Neural cell (in vitro differentiated cells): Measurements from ENCODE around the gene CDK5R1. TPM values are rescaled to one million over a fixed set of nuclear protein-coding genes. Genes with fewer than 3 reads are reported as not detected.
A peak's percentile ranks its signal among the peaks of the same experiment; 100 is the strongest.

Source experiments
- H2AFZ ChIP-seq: fragments of 200-600, 300-800 bp; sonication (generic), shearing (Covaris generic); 2 replicates; pipeline ENCODE4 v1.6.0; 2014; ENCODE audit warnings: low read depth, mild to moderate bottlenecking, antibody characterized with exemption, low read length, moderate library complexity
- H3F3A ChIP-seq: fragments of 200-600 bp; shearing (Covaris generic); 2 replicates; pipeline ENCODE4 v1.6.1; 2016; ENCODE audit warnings: mild to moderate bottlenecking, moderate library complexity, mixed read lengths, antibody characterized with exemption, low read length; ENCODE audit not compliant: insufficient read depth, poor library complexity, severe bottlenecking
- H3K27ac ChIP-seq: fragments of 200-600, 300-800 bp; sonication (generic), shearing (Covaris generic); 2 replicates; pipeline ENCODE4 v1.5.1; 2014; ENCODE audit warnings: mild to moderate bottlenecking, low read length, moderate library complexity
- H3K27me3 ChIP-seq: fragments of 300-800, 200-600 bp; sonication (generic), shearing (Covaris generic); 2 replicates; pipeline ENCODE4 v1.6.0; 2014; ENCODE audit warnings: mild to moderate bottlenecking, low read depth, low read length, moderate library complexity; ENCODE audit not compliant: insufficient read depth
- H3K36me3 ChIP-seq: fragments of 300-800, 200-600 bp; sonication (generic), shearing (Covaris generic); 2 replicates; pipeline ENCODE4 v1.5.1; 2014; ENCODE audit warnings: mild to moderate bottlenecking, antibody characterized with exemption, low read length, moderate library complexity; ENCODE audit not compliant: insufficient read depth
- H3K4me2 ChIP-seq: fragments of 300-800, 200-600 bp; sonication (generic), shearing (Covaris generic); 2 replicates; pipeline ENCODE4 v1.6.0; 2014; ENCODE audit warnings: mild to moderate bottlenecking, low read length
- H3K4me3 ChIP-seq: fragments of 300-800, 200-600 bp; sonication (generic), shearing (Covaris generic); 2 replicates; pipeline ENCODE4 v1.5.1; 2014; ENCODE audit warnings: mild to moderate bottlenecking, low read length, moderate library complexity
- H3K79me2 ChIP-seq: fragments of 200-600 bp; shearing (Covaris generic); replicated peaks from 2 replicates; pipeline ENCODE4 v1.6.0; 2014; ENCODE audit warnings: mild to moderate bottlenecking, low read length, moderate library complexity; ENCODE audit not compliant: insufficient read depth
- H3K9ac ChIP-seq: fragments of 300-800, 200-600 bp; sonication (generic), shearing (Covaris generic); 2 replicates; pipeline ENCODE4 v1.6.1; 2016; ENCODE audit warnings: mild to moderate bottlenecking, low read length, mixed read lengths
- H3K9me2 ChIP-seq: fragments of 200-600 bp; shearing (Covaris generic); 2 replicates; pipeline ENCODE4 v1.6.1; 2016; ENCODE audit warnings: mild to moderate bottlenecking, low read length, mixed read lengths; ENCODE audit not compliant: insufficient read depth
- H3K9me3 ChIP-seq: fragments of 200-600, 300-800 bp; sonication (generic), shearing (Covaris generic); 2 replicates; pipeline ENCODE4 v1.6.1; 2016; ENCODE audit warnings: mild to moderate bottlenecking, mixed run types, low read length, moderate library complexity, mixed read lengths
- H4K20me1 ChIP-seq: fragments of 200-600 bp; shearing (Covaris generic); 2 replicates; pipeline ENCODE4 v1.6.1; 2016; ENCODE audit warnings: mild to moderate bottlenecking, mixed run types; ENCODE audit not compliant: insufficient read depth
- EP300 ChIP-seq: fragments of 450-650 bp; conservative IDR thresholded peaks from 2 replicates; pipeline ENCODE4 v1.6.1; 2014; ENCODE audit warnings: antibody characterized with exemption, mild to moderate bottlenecking, moderate library complexity; ENCODE audit not compliant: poor library complexity, severe bottlenecking
- EZH2 ChIP-seq: fragments of 200-600, 300-800 bp; shearing (Covaris generic), sonication (generic); IDR thresholded peaks from 2 replicates; pipeline ENCODE4 v1.6.1; 2014; ENCODE audit warnings: antibody characterized with exemption, low read length, borderline replicate concordance, mild to moderate bottlenecking; ENCODE audit not compliant: insufficient read depth, poor library complexity, severe bottlenecking
- MXI1 ChIP-seq: fragments of 450-650 bp; conservative IDR thresholded peaks from 2 replicates; pipeline ENCODE4 v1.6.1; 2014; ENCODE audit warnings: antibody characterized with exemption, mild to moderate bottlenecking; ENCODE audit not compliant: poor library complexity, severe bottlenecking
- POLR2AphosphoS5 ChIP-seq: IDR thresholded peaks from 2 replicates; pipeline ENCODE4 v1.6.1; 2012
- RAD21 ChIP-seq: fragments of 450-650 bp; conservative IDR thresholded peaks from 2 replicates; pipeline ENCODE4 v1.6.1; 2014; ENCODE audit warnings: antibody characterized with exemption, mild to moderate bottlenecking, moderate library complexity
- SMC3 ChIP-seq: fragments of 450-650 bp; conservative IDR thresholded peaks from 2 replicates; pipeline ENCODE4 v1.6.1; 2014; ENCODE audit warnings: antibody characterized with exemption, mild to moderate bottlenecking, moderate library complexity; ENCODE audit not compliant: poor library complexity
- TAF1 ChIP-seq: IDR thresholded peaks from 2 replicates; pipeline ENCODE4 v1.6.1; 2012; ENCODE audit warnings: low read depth
- polyA plus RNA-seq: library from polyadenylated mRNA; depleted of rRNA; stranded (reverse); fragments of >200 nt; gene quantifications from 2 replicates; pipeline ENCODE4 v1.2.3, GENCODE V29; 2014
- TF ChIP-seq, protein P1 (sequence below): IDR thresholded peaks from 2 replicates; pipeline ENCODE4 v1.6.1; 2012; ENCODE audit warnings: borderline replicate concordance
- TF ChIP-seq, protein P2 (sequence below): fragments of 450-650 bp; IDR thresholded peaks from 2 replicates; pipeline ENCODE4 v1.5.1; 2014; ENCODE audit warnings: antibody characterized with exemption, mild to moderate bottlenecking, moderate library complexity; ENCODE audit not compliant: poor library complexity, severe bottlenecking

The CDK5R1 gene
- polyA plus RNA-seq, 1 donor from 2014 or later: 199 TPM

DNA sequence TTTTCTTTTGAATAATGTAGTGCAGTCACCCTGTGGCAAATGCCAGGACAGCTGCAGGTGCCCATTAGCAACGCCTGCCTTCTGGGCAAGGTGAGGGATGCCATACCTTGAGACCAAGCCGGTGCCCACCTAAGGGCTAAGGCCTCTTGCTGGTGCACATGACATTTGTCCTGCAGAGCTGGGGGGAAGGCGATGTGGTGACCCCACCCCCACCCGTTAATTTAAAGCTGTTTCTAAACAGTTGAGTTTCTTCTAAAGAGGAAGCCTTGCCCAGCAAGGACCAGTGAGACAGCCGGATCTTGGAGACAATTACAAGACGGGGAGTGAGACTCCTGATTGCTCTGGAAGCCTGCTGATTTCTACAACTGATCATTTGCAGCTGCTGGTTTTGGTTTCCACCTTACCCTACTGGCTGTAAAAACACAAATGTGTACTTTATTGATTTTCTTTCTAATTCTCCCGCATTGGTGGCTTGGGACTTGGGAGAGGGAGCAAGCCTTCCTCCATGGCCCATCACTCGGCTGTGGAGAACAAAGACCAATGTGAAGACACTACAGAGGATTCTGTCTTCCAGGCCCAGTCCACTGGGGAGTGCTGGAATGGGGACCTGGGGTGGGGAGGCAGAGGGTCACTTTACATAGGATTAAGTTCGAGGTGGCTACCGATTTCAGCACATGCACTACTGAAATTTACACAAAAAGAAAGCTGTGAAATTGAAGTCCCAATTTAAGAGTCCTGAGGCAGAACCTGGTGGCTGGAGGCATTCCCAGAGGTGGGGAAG, 2.7 kb downstream of the CDK5R1 start:
- TF ChIP-seq MXI1: no peak
- no peak for TF ChIP-seq POLR2AphosphoS5
- TF ChIP-seq EZH2: no peak
- TF ChIP-seq, protein P1, sequence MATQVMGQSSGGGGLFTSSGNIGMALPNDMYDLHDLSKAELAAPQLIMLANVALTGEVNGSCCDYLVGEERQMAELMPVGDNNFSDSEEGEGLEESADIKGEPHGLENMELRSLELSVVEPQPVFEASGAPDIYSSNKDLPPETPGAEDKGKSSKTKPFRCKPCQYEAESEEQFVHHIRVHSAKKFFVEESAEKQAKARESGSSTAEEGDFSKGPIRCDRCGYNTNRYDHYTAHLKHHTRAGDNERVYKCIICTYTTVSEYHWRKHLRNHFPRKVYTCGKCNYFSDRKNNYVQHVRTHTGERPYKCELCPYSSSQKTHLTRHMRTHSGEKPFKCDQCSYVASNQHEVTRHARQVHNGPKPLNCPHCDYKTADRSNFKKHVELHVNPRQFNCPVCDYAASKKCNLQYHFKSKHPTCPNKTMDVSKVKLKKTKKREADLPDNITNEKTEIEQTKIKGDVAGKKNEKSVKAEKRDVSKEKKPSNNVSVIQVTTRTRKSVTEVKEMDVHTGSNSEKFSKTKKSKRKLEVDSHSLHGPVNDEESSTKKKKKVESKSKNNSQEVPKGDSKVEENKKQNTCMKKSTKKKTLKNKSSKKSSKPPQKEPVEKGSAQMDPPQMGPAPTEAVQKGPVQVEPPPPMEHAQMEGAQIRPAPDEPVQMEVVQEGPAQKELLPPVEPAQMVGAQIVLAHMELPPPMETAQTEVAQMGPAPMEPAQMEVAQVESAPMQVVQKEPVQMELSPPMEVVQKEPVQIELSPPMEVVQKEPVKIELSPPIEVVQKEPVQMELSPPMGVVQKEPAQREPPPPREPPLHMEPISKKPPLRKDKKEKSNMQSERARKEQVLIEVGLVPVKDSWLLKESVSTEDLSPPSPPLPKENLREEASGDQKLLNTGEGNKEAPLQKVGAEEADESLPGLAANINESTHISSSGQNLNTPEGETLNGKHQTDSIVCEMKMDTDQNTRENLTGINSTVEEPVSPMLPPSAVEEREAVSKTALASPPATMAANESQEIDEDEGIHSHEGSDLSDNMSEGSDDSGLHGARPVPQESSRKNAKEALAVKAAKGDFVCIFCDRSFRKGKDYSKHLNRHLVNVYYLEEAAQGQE: no peak
- no peak for TF ChIP-seq RAD21
- no peak for TF ChIP-seq TAF1
- no peak for TF ChIP-seq SMC3
- TF ChIP-seq, protein P2, sequence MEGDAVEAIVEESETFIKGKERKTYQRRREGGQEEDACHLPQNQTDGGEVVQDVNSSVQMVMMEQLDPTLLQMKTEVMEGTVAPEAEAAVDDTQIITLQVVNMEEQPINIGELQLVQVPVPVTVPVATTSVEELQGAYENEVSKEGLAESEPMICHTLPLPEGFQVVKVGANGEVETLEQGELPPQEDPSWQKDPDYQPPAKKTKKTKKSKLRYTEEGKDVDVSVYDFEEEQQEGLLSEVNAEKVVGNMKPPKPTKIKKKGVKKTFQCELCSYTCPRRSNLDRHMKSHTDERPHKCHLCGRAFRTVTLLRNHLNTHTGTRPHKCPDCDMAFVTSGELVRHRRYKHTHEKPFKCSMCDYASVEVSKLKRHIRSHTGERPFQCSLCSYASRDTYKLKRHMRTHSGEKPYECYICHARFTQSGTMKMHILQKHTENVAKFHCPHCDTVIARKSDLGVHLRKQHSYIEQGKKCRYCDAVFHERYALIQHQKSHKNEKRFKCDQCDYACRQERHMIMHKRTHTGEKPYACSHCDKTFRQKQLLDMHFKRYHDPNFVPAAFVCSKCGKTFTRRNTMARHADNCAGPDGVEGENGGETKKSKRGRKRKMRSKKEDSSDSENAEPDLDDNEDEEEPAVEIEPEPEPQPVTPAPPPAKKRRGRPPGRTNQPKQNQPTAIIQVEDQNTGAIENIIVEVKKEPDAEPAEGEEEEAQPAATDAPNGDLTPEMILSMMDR: no peak
- TF ChIP-seq EP300: no peak
- H4K20me1 ChIP-seq: peaks cover 10% of the 10 kb centered on the region
- no peak overlapping the region for H2AFZ ChIP-seq
- H3K27ac ChIP-seq: peak overlapping the region; percentile 96
- no peaks in the 10 kb centered on the region for H3K9me2 ChIP-seq
- H3K4me2 ChIP-seq: peak overlapping the region; percentile 50
- H3K27me3 ChIP-seq: no peaks in the 10 kb centered on the region
- H3K9ac ChIP-seq: peak overlapping the region; percentile 96
- no peaks in the 10 kb centered on the region for H3K9me3 ChIP-seq
- peaks cover 50% of the 10 kb centered on the region for H3K79me2 ChIP-seq
- H3K36me3 ChIP-seq: peaks cover 26% of the 10 kb centered on the region
- H3K4me3 ChIP-seq: peak overlapping the region; percentile 88
- no peaks in the 10 kb centered on the region for H3F3A ChIP-seq

DNA sequence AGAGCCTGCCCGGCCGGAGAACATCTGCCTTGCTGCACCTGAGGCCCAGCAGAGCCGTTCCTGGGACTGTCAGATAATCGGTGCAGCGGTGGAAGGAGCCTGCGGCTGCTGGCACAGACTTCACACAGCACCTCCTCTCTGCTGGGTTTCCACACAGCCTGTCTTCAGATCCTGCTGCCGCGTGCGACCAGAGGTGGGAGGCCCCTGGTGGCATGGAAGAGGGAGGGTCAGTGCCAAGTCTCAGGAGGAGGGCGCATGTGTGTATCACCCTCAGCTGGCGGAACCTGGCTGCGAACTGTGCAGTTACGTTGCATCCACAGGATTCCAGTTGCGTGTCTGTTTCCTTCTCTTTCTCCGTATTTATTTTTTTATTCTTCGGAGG, 3.3 kb downstream of the CDK5R1 start:
- Histone ChIP-seq H3F3A (no peaks in the 10 kb centered on the region), H3K36me3 (peaks cover 26% of the 10 kb centered on the region), H3K9me2 (no peaks in the 10 kb centered on the region), H3K27me3 (no peaks in the 10 kb centered on the region), H3K4me2 (peak overlapping the region; percentile 50), H3K9me3 (no peaks in the 10 kb centered on the region), H3K4me3 (peak overlapping the region; percentile 88), H3K27ac (peak overlapping the region; percentile 96), H3K79me2 (peaks cover 50% of the 10 kb centered on the region), H4K20me1 (peaks cover 10% of the 10 kb centered on the region), H3K9ac (peak overlapping the region; percentile 96), H2AFZ (no peak overlapping the region)
- TF ChIP-seq RAD21 (no peak), SMC3 (peak; percentile 30)
